ENCODE measurements around the gene ASPRV1. TPM values are rescaled to one million over a fixed set of nuclear protein-coding genes. Genes with fewer than 3 reads are reported as not detected.

ASPRV1 gene
- total RNA-seq, 2 donors from 2014 or later: 1.5 TPM

DNA sequence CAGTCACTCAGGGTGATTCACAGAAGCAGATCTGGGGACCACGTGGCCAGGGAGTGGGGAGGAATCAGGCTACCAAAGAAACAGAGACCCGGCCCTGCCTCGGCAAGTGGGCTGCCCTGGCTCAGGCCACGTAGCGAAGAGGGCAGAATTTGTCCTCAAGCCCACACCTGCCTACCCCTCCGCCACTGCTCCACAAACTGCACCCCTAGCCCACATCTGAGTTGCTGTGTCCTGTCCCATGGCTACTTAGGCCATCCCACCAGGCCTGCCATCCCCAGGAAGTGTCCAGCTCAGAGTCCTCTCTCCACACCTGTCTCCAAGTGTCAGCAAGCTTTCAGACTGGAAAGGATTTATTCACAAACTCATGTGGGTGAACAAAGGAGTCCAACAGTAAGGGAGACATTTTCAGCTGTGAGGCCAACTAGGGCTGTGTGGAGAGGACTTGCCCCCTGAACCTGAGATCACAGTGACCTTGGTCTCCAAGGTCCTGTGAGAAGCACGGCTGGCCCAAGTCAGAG is 31.7 kb upstream of the ASPRV1 start:
- Mint-ChIP-seq H3K9me3 (no peaks in the 10 kb centered on the region), H3K36me3 (peaks cover 0 to 8% of the 10 kb centered on the region in 2 donors), H3K27ac (peak overlapping the region; percentile 19 to 66)
- no peak for DNase-seq (ENCODE audit: low spot score in 2 of 2)
- ATAC-seq: no peak

DNA sequence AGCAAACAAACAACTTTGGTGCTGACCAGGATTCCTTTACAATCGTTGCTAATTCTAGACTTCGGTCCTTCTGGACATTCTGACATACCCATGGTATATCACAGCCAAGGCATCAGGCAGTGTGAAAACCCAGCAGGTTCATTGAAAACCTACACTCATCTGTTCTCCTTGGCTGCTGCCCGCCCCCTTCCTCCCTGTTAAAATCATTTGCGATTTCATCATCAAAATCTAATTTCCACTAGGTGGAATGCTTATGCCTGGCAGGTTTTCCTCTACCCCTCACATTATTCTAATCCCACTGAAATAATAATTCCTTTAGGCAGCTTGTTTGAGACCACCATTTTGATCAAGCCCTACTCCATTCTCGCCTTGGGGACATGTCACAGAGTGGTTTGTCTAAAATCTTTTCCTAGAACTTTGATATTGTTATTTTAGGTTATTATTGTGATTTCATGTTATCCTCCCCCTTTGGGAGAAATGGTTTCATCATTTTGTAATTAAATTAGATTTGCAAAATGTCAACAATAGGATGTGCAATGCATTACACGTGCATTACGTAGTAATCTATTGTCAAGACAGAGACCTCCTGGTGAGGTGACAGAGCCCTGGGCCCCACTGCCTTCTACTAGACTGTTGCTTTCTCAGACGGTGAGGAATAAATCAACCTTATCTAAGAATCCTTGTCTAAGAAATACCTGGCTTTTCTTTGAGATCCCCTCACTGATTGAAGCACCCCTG is 31.0 kb upstream of the ASPRV1 start:
- ATAC-seq (no peak), DNase-seq (ENCODE audit: low spot score in 2 of 2) (no peak)
- H3K36me3 Mint-ChIP-seq: peaks cover 0 to 8% of the 10 kb centered on the region in 2 donors
- H3K27ac Mint-ChIP-seq: peak overlapping the region; percentile 27 to 66
- no peaks in the 10 kb centered on the region for H3K9me3 Mint-ChIP-seq

DNA sequence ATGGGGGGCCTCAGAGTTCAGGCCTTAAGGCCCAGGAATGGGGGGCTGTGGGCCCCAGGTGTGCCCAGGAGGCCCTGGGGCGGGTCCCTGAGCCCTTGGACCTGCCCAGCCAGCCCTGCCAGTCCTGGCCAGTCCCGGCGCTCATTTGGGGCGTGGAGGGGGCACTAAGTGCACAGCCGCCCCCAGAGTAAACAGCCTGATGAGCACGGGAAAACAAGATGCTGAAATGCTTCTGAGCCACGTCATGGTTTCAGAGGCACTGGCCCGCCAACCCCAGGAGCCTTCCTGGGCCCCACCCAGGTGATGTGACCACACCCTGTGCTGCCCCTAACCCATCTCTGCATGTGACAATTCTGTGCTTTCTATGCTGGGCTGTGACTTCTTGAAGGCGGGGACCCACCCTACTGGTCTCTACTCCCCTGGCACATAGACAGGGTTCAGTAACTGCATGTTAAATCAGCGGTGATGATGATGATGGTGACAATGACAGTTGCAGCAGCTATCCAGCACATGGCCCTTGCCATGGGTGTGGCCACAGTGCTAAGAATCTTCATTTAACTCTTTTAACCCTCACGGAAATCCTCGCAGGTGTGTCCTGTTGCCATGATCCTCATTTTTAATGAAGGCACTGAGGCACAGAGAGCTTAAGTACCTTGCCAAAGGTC is 28.1 kb upstream of the ASPRV1 start:
- ATAC-seq (no peak), DNase-seq (ENCODE audit: low spot score in 2 of 2) (no peak)
- H3K27ac Mint-ChIP-seq: no peak overlapping the region
- H3K9me3 Mint-ChIP-seq: no peaks in the 10 kb centered on the region
- H3K36me3 Mint-ChIP-seq: peaks cover 0 to 8% of the 10 kb centered on the region in 2 donors

DNA sequence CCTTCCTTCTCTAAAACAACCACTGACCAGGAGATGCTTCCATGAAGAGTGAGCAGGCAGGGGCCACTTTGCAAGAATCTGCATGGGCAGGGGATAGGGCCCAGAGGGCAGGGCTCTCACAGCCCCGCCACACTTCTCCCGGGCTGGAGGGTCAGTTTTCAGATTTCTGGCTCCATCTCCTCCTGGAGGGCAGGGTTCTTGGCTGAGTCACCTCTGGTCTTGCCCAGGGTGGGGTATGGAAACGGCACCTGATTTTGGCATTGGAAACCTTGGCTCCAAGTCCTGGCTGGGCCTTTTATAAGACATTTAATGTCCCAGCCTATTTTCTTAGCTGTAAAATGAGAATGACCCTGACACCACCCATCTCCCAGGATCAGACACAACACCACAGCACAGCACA is 27.6 kb upstream of the ASPRV1 start:
- ATAC-seq (no peak), DNase-seq (ENCODE audit: low spot score in 2 of 2) (no peak)
- Mint-ChIP-seq H3K36me3 (peaks cover 0 to 4% of the 10 kb centered on the region in 2 donors), H3K9me3 (no peaks in the 10 kb centered on the region), H3K27ac (no peak overlapping the region)

DNA sequence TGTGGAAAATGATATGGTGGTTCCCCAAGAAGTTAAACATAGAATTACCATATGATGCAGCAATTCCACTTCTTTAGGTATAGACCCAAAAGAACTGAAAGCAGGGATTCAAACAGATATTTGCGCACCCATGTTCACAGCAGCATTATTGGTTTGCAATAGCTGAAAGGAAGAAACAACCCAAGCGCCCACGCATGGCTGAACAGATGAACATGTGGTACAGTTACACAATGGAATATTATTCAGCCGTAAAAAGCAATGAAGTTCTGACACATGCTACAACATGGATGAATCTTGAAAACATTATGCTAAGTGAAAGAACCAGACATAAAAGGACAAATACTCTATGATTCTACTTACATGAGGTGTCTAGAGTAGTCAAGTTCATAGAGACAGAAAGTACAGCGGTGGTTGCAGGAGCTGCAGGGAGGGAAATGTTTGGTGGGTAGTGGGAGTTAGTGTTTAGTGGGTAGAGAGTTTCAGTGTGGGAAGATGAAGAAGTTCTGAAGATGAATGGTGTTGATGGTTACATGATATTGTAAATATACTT is 26.7 kb upstream of the ASPRV1 start:
- DNase-seq (ENCODE audit: low spot score in 2 of 2): no peak
- H3K36me3 Mint-ChIP-seq: no peaks in the 10 kb centered on the region
- no peaks in the 10 kb centered on the region for H3K9me3 Mint-ChIP-seq
- peak overlapping the region in 1 of 2 donors; percentile 0 for H3K27ac Mint-ChIP-seq
- peak; percentile 14 to 64 for ATAC-seq

DNA sequence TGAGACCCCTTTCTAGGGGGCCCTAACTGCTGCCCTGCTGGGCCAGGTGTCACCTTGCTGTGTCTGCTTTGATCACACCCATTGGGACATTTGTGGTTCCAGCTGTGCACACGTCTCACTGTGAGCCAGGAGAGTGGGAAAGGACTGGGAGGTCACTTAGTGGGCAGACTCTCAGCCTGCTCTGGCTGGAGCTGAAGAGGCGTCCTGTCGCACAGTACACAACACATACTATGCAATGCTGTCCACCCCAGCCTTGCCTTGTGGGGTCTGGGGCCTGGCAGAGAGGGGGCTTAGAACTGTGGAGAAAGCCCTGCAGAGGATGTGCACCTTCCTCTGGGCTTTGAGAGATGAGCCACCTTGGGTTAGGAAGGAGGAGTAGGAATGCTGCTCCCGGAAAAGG is 25.3 kb upstream of the ASPRV1 start:
- ATAC-seq (no peak), DNase-seq (ENCODE audit: low spot score in 2 of 2) (no peak)
- no peak overlapping the region for H3K27ac Mint-ChIP-seq
- H3K36me3 Mint-ChIP-seq: no peaks in the 10 kb centered on the region
- H3K9me3 Mint-ChIP-seq: no peaks in the 10 kb centered on the region

DNA sequence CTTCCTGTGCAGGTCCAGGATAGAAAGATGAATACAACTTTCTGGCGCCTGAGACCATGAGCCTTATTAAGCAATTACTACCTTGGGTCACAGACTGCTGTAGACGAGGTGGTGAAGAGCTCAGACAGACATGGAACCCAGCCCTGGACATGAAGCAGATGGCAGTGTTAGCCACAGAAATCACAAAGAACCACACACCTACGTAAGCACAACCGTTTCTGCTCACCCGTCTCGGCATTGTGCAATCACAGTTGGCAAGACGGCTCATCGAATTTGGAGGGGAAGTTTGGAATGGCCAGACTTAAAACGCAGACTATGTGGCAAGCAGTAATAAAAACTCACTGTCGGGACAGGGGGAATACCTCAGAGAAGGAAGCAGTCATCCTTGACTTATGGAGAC is 24.3 kb upstream of the ASPRV1 start:
- no peak for ATAC-seq
- no peaks in the 10 kb centered on the region for H3K36me3 Mint-ChIP-seq
- H3K9me3 Mint-ChIP-seq: no peaks in the 10 kb centered on the region
- DNase-seq (ENCODE audit: low spot score in 2 of 2): no peak
- no peak overlapping the region for H3K27ac Mint-ChIP-seq

DNA sequence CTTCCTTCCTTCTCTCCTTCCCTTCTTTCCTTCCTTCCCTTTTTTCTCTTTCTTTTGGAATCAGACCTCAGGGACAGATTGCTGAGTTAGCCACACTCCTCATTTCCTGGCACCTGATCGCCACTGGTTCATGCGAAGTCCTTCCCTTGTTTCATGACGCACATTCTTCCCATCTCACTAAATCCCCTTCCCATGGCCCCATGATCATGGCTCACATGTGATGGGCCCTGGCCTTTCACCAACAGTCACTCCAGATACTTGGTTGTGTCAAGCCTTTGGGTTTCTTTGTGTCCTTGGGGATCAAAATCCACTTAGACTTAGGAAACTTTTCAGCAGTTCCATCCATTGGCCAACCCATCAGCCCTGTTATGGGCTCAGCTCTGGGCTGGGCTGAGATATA is 23.8 kb upstream of the ASPRV1 start:
- no peak for ATAC-seq
- H3K9me3 Mint-ChIP-seq: no peaks in the 10 kb centered on the region
- H3K36me3 Mint-ChIP-seq: no peaks in the 10 kb centered on the region
- no peak overlapping the region for H3K27ac Mint-ChIP-seq
- DNase-seq (ENCODE audit: low spot score in 2 of 2): no peak

DNA sequence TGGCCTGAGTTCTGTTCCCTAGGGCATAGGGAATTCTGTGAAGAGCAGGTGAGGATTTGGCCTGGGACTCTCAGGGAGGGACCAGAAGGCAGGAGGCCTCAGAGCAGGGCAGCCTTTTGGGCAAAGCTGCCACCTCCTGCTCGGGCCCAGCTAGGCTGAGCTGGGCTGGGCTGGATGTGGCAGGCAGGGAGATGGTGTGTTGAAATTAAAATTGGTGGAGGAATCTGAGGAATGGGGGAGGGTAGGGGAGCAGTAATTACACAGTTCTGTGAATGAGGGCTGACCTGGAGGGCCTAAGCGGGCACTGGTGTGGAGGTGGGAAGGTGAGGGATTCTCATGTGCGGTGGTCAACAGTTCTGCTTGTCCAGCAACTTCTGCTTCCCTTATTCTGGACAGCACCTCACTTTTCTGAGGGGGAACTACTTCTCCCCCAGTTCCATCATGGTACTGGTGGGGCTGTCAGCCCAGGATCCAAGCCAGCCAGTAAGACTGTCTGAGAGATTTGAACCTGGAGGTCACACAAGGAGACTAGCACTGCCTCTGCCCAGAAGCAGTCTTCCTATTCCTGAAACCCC is 22.0 kb upstream of the ASPRV1 start:
- Mint-ChIP-seq H3K27ac (no peak overlapping the region), H3K36me3 (no peaks in the 10 kb centered on the region), H3K9me3 (no peaks in the 10 kb centered on the region)
- no peak for ATAC-seq
- DNase-seq (ENCODE audit: low spot score in 2 of 2): no peak

DNA sequence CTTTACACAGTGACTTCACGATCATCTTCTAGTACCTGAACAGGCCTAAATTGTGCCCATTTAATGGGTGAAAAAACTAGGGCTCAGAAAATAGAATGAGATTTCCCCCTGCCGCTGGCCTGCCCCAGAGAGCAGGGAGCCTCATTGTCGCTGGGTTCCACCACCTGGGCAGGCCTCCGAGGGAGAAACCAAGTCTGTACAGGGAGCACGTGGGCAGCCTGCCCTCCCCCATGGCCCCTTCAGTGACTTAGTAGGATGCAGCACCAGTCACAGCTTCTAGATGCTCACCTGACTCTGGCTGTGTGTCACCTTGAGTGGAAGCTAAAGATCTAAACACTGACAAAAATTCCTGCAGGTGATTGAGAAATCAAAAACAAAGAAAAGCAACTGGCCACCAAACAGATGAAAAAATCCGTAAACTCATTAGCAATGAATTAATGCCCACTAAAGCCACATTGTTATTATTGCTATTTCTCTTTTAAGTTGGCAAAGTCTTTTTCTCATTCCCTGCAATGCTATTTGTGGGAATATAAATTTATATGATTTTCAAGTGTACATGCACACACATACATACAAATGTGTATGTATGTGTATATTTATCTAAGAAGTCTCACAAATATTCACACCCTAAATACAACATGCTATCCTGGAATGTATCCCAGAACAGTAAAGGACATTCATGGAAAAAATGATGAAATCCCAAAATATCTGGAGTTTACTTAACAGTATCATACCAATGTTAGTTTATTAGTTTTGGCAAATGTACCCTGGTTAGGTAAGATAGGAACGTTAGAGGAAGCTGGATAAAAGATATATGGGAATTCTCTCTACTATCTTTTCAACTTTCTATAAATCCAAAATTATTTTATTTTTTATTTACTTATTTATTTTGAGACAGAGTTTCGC is 18.7 kb upstream of the ASPRV1 start:
- no peak for DNase-seq (ENCODE audit: low spot score in 2 of 2)
- Mint-ChIP-seq H3K27ac (peak overlapping the region in 1 of 2 donors; percentile 36), H3K9me3 (peaks cover 0 to 6% of the 10 kb centered on the region in 2 donors), H3K36me3 (no peaks in the 10 kb centered on the region)
- ATAC-seq: no peak

DNA sequence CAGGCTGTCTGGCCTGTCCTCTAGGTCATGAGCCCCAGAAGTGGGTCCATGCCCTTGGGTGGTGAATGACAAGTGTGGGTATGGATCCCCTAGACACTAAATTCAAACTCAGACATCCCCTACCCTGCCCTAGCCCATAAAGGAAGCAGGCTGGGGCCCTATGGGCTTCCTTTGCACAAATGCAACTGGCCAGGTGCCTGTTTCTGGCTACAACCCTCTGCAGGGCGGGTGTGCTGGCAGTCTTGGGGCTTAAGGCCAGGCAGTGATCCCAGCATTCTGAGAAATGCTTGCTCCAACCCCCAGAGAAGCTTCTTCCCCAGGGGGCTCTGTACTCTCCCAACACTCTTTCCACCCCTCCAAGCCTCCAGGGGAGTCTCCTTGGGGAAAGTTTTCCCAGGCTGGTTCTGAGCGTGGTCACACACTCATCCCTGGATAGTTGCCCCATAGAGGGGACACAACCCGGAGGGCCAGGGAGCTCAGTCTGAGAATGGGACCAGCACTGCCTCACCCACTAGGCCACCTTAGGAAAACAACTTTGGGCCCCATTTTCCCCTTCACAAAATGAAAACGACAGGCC is 16.6 kb upstream of the ASPRV1 start:
- no peaks in the 10 kb centered on the region for H3K36me3 Mint-ChIP-seq
- peaks cover 0 to 6% of the 10 kb centered on the region in 2 donors for H3K9me3 Mint-ChIP-seq
- no peak overlapping the region for H3K27ac Mint-ChIP-seq
- ATAC-seq (no peak), DNase-seq (ENCODE audit: low spot score in 2 of 2) (no peak)

DNA sequence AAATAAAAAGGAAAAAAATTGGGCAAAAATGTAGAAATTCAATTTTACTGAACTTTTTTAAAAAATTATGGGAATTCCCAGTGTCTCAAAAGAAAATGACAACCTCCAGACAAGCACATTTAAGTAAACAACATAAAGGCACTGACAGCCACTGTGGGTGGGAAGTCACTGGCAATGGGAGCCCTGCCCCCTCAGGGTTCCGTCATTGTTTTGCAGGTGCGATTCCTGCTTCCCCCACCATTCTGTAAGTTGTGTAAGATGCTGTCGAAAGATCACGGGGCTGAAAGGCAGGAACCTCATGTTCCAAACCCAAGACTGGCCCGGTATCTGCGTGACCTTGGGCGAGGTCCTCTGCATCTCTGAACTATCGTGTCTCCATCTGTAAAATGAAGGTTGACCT is 15.8 kb upstream of the ASPRV1 start:
- DNase-seq (ENCODE audit: low spot score in 2 of 2) (no peak), ATAC-seq (no peak)
- Mint-ChIP-seq H3K9me3 (peaks cover 0 to 6% of the 10 kb centered on the region in 2 donors), H3K27ac (no peak overlapping the region), H3K36me3 (no peaks in the 10 kb centered on the region)

DNA sequence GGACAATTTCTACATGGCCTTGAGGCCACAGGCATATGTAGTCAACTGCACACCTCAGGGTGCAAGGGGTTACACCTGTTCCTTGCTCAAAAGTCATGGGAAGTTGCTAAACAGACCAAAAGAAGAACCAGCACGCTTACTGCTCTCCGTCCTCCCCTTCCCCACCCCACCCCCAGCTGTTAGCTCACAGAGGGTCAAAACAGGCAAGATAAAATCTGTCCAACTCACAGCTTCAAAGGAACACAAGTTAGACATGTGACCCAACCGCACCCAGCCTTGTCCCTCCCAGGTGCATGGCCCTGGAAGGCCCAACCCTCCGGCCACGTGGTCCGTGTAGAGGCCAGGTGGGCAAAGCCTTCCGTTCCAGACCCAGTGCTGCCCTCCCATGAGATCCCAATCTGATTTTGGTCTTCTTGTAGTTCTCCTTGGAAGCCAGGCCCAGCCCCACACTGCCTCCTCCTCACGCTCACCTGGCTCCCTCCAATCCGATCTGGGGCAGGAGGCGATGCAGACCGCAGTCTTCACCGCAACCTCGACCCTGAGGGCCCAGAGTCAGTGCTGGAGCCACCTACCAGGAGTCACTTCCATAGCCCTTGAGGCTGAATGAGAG is 14.5 kb upstream of the ASPRV1 start:
- H3K36me3 Mint-ChIP-seq: no peaks in the 10 kb centered on the region
- no peak for DNase-seq (ENCODE audit: low spot score in 2 of 2)
- H3K27ac Mint-ChIP-seq: peak overlapping the region in 1 of 2 donors; percentile 57
- H3K9me3 Mint-ChIP-seq: peaks cover 0 to 6% of the 10 kb centered on the region in 2 donors
- ATAC-seq: no peak

DNA sequence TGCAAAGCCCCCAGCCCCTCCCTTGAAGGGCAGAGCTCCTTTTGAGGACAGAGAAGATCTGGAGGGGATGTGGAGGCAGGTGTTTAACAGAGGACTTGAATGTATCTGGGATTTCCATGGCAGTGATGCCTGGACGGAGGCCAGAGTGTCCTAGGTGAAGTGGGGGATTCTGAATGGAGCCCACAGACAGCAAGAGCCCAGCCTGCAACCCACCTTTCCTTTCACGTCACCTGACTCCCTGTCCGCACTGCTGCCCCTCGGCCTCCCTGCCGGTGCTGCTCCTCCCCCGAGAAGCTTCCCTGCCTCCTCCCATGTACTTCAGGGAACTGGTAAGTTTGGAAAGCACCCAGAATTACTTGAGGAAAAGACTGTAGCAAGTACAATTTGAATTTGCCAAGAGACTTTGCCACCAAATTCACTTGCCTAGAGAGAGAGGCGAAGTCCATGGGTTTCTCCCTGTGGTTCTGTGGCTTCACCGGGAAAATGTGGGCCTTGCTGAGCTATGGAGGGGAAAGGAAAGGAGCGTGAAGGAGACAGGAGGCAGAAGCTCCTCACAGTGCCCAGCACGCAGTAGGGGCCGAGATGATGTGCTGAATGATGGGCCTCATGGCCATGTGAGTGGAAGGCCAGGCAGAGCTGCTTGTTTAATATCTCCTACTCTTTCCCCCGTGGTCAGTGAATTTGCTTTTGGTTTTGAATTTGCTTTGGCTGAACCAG is 13.9 kb upstream of the ASPRV1 start:
- ATAC-seq: no peak
- H3K27ac Mint-ChIP-seq: peak overlapping the region in 1 of 2 donors; percentile 44
- H3K36me3 Mint-ChIP-seq: no peaks in the 10 kb centered on the region
- H3K9me3 Mint-ChIP-seq: peaks cover 0 to 6% of the 10 kb centered on the region in 2 donors
- no peak for DNase-seq (ENCODE audit: low spot score in 2 of 2)

DNA sequence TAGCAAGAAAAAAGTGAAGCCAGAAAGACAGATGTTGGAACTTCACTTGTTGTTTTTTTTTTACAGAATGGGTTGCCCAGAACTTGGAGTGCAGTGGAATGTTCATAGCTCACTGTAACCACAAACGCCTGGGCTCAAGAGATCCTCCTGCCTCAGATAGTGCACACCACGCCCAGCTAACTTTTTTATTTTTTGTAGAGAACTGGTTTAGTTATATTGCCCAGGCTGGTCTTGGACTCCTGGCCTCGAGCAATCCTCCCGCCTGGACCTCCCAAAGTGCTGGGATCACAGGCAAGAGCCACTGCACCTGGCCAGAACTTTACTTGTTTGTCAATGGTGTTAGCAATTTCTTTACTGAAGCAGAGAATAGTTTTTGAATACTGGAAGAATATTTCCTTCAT is 11.9 kb upstream of the ASPRV1 start:
- H3K9me3 Mint-ChIP-seq: peaks cover 0 to 6% of the 10 kb centered on the region in 2 donors

More for the DNA sequence above, 11.9 kb upstream of the ASPRV1 start:
- Mint-ChIP-seq H3K36me3 (no peaks in the 10 kb centered on the region), H3K27ac (no peak overlapping the region)
- DNase-seq (ENCODE audit: low spot score in 2 of 2): no peak
- ATAC-seq: no peak

Data from activated naive CD4-positive, alpha-beta T cell treated with anti-CD3 and anti-CD28 coated beads, Interleukin-2, amount 50 U/mL, for 72 hours (primary cell).